ENCODE results near the gene ABCB6.

GRCh38 chr2:219213486-219214071 is 5.2 kb downstream of the ABCB6 start:
- TF ChIP-seq CTCF (IDR thresholded peaks at IDR 0.05; ENCODE audit: poor library complexity) = no peak
- TF ChIP-seq EZH2 (IDR thresholded peaks at IDR 0.05; ENCODE audit: borderline replicate concordance) = no peak
- TF ChIP-seq EZH2phosphoT487 (IDR thresholded peaks at IDR 0.05; ENCODE audit: low read depth, severe bottlenecking, unreplicated experiment) = no peak

Measured in hepatocyte (in vitro differentiated cells).